C4-2B (cell line): Measurements from ENCODE around the gene SYT9.

ENCODE experiments used
- CTCF ChIP-seq: fragments of 450-650 bp; conservative IDR thresholded peaks from 2 replicates; pipeline ENCODE4 v1.5.1; 2017; ENCODE audit warnings: mild to moderate bottlenecking
- ZFX ChIP-seq: fragments of 450-650 bp; IDR thresholded peaks from 2 replicates; pipeline ENCODE4 v1.6.1; 2017

- TF ChIP-seq CTCF (no peak), ZFX (no peak)
Observed at GRCh38 chr11:7516475-7516874, 264.8 kb downstream of the SYT9 start.
